ENCODE data around the gene DACH1. TPM values are rescaled to one million over a fixed set of nuclear protein-coding genes. Genes with fewer than 3 reads are reported as not detected.
A peak's percentile ranks its signal among the peaks of the same experiment; 100 is the strongest.

Gene DACH1
- total and polyA plus RNA-seq, 4 donors: 1.4 to 42.3 (median 3.7) TPM

DNA sequence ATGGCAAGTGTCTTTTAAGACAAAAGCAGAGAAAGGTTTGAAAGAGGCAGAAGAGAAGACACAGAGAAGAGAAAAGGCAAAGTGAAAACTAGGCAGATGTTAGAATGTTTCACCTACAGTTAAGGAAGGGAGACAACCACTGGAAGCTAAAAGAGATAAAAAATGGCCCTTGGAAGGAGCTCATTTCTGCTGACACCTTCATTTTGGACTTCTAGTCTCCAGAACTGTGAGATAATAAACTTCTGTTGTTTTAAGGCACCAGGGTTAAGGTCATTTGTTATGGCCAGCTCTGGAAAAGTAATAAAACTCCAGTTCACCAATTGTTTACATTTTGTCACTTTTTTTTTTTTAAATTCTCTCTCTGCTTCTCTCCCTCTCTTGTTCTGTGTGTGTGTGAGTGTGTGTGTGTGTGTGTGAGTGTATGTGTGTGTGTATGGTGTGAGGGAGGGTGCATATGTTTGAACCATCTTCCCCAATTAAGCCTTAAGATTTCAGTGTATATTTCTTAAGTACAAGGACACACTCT is 374.6 kb downstream of the DACH1 start:
- H3K4me3 ChIP-seq: no peak overlapping the region
- H3K9ac ChIP-seq (ENCODE audit: insufficient read depth in 1 of 2, low read length in 2 of 2): no peak overlapping the region
- peaks cover 0 to 3% (median 0%) of the 10 kb centered on the region in 4 donors for H3K9me3 ChIP-seq (ENCODE audit: control insufficient read depth in 4 of 4, insufficient read depth in 3 of 4, low read length in 3 of 4)
- H3K36me3 ChIP-seq (ENCODE audit: control insufficient read depth in 4 of 4, insufficient read depth in 4 of 4, low read length in 4 of 4): peaks cover 0 to 8% (median 3%) of the 10 kb centered on the region in 4 donors
- H3K4me1 ChIP-seq (ENCODE audit: control insufficient read depth in 5 of 5, insufficient read depth in 5 of 5, low read length in 5 of 5): peaks cover 0 to 20% (median 3%) of the 10 kb centered on the region in 5 donors
- H3K27ac ChIP-seq (ENCODE audit: low read depth in 1 of 2, low read length in 1 of 2): no peak overlapping the region
- ATAC-seq (ENCODE audit: insufficient read depth, low FRiP score): no peak
- no peaks in the 10 kb centered on the region for H3K27me3 ChIP-seq (ENCODE audit: control insufficient read depth in 3 of 3, insufficient read depth in 3 of 3, low read length in 2 of 3)
- TF ChIP-seq, protein P1, sequence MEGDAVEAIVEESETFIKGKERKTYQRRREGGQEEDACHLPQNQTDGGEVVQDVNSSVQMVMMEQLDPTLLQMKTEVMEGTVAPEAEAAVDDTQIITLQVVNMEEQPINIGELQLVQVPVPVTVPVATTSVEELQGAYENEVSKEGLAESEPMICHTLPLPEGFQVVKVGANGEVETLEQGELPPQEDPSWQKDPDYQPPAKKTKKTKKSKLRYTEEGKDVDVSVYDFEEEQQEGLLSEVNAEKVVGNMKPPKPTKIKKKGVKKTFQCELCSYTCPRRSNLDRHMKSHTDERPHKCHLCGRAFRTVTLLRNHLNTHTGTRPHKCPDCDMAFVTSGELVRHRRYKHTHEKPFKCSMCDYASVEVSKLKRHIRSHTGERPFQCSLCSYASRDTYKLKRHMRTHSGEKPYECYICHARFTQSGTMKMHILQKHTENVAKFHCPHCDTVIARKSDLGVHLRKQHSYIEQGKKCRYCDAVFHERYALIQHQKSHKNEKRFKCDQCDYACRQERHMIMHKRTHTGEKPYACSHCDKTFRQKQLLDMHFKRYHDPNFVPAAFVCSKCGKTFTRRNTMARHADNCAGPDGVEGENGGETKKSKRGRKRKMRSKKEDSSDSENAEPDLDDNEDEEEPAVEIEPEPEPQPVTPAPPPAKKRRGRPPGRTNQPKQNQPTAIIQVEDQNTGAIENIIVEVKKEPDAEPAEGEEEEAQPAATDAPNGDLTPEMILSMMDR (IDR thresholded peaks at IDR 0.05; ENCODE audit: control extremely low read depth, extremely low read depth): no peak
- no peak for DNase-seq

DNA sequence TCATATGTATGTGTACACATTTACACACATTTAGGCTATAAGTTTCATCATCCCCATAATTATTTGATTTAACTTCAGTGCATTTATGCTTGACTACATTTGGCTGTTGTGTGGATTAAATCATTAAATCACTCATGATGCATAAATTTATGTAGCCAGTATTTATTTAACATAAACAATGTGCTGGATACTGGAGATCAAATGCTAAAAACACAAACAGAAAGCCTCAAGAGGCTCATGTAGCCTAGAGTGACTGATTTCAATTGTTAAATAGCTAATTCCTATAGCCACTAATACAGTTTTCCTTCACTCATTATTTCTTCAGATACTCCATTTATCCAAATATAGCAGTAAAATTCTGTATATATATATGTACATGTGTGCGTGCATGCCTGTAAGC is 376.0 kb downstream of the DACH1 start:
- H3K4me3 ChIP-seq: no peak overlapping the region
- no peak for ATAC-seq (ENCODE audit: insufficient read depth, low FRiP score)
- peaks cover 0 to 3% (median 0%) of the 10 kb centered on the region in 4 donors for H3K9me3 ChIP-seq (ENCODE audit: control insufficient read depth in 4 of 4, insufficient read depth in 3 of 4, low read length in 3 of 4)
- no peaks in the 10 kb centered on the region for H3K27me3 ChIP-seq (ENCODE audit: control insufficient read depth in 3 of 3, insufficient read depth in 3 of 3, low read length in 2 of 3)
- TF ChIP-seq, protein P1 (IDR thresholded peaks at IDR 0.05; ENCODE audit: control extremely low read depth, extremely low read depth): no peak
- H3K27ac ChIP-seq (ENCODE audit: low read depth in 1 of 2, low read length in 1 of 2): no peak overlapping the region
- no peak overlapping the region for H3K9ac ChIP-seq (ENCODE audit: insufficient read depth in 1 of 2, low read length in 2 of 2)
- 93 to 97% methylated on average over 1 of the region's 1 CpG for whole genome bisulfite sequencing, 2 donors
- H3K36me3 ChIP-seq (ENCODE audit: control insufficient read depth in 4 of 4, insufficient read depth in 4 of 4, low read length in 4 of 4): peaks cover 0 to 11% (median 5%) of the 10 kb centered on the region in 4 donors
- DNase-seq: peak in 1 of 3 donors; percentile 30
- peaks cover 0 to 20% (median 3%) of the 10 kb centered on the region in 5 donors for H3K4me1 ChIP-seq (ENCODE audit: control insufficient read depth in 5 of 5, insufficient read depth in 5 of 5, low read length in 5 of 5)

GRCh38 chr13:71489041-71489440 is 378.0 kb downstream of the DACH1 start:
- no peak for ATAC-seq (ENCODE audit: insufficient read depth, low FRiP score)
- Histone ChIP-seq H3K9me3 (ENCODE audit: control insufficient read depth in 4 of 4, insufficient read depth in 3 of 4, low read length in 3 of 4) (peaks cover 0 to 3% (median 0%) of the 10 kb centered on the region in 4 donors), H3K9ac (ENCODE audit: insufficient read depth in 1 of 2, low read length in 2 of 2) (no peak overlapping the region), H3K27ac (ENCODE audit: low read depth in 1 of 2, low read length in 1 of 2) (no peak overlapping the region), H3K4me3 (no peak overlapping the region), H3K36me3 (ENCODE audit: control insufficient read depth in 4 of 4, insufficient read depth in 4 of 4, low read length in 4 of 4) (peaks cover 0 to 11% (median 5%) of the 10 kb centered on the region in 4 donors), H3K4me1 (ENCODE audit: control insufficient read depth in 5 of 5, insufficient read depth in 5 of 5, low read length in 5 of 5) (peaks cover 0 to 20% (median 3%) of the 10 kb centered on the region in 5 donors), H3K27me3 (ENCODE audit: control insufficient read depth in 3 of 3, insufficient read depth in 3 of 3, low read length in 2 of 3) (no peaks in the 10 kb centered on the region)
- TF ChIP-seq, protein P1 (IDR thresholded peaks at IDR 0.05; ENCODE audit: control extremely low read depth, extremely low read depth): no peak
- DNase-seq: peak in 1 of 3 donors; percentile 30
- WGBS, 2 donors: 97% methylated on average over 3 of the region's 3 CpGs

DNA sequence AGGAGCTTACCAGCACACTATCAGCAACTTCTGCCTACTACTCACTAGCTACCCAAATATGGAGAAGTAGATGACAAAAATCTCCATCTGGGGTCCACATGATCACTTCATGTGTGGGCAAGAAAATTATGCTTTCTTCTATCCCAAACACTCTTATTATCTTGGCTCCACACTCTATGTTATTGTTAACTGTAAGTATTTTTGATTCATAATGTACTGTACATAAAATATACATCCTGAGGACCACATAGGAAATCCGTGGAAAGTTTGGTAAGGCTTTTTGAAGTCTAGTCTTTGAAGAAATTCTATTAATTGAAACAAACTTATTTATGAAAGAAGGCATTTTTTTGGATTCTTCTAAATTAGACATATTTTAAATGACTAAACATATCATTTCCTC is 378.8 kb downstream of the DACH1 start:
- no peak for ATAC-seq (ENCODE audit: insufficient read depth, low FRiP score)
- no peak overlapping the region for H3K27ac ChIP-seq (ENCODE audit: low read depth in 1 of 2, low read length in 1 of 2)
- DNase-seq: peak in 2 of 3 donors; percentile 89 to 90
- 62 to 78% methylated on average over 1 of the region's 1 CpG for WGBS, 2 donors
- TF ChIP-seq, protein P1 (IDR thresholded peaks at IDR 0.05; ENCODE audit: control extremely low read depth, extremely low read depth): no peak
- H3K4me1 ChIP-seq (ENCODE audit: control insufficient read depth in 5 of 5, insufficient read depth in 5 of 5, low read length in 5 of 5): peaks cover 0 to 20% (median 3%) of the 10 kb centered on the region in 5 donors
- no peak overlapping the region for H3K9ac ChIP-seq (ENCODE audit: insufficient read depth in 1 of 2, low read length in 2 of 2)
- no peak overlapping the region for H3K4me3 ChIP-seq
- H3K36me3 ChIP-seq (ENCODE audit: control insufficient read depth in 4 of 4, insufficient read depth in 4 of 4, low read length in 4 of 4): peaks cover 0 to 11% (median 5%) of the 10 kb centered on the region in 4 donors
- H3K27me3 ChIP-seq (ENCODE audit: control insufficient read depth in 3 of 3, insufficient read depth in 3 of 3, low read length in 2 of 3): no peaks in the 10 kb centered on the region
- peaks cover 0 to 3% (median 0%) of the 10 kb centered on the region in 4 donors for H3K9me3 ChIP-seq (ENCODE audit: control insufficient read depth in 4 of 4, insufficient read depth in 3 of 4, low read length in 3 of 4)
